Hematopoietic multipotent progenitor cell treated with erythropoietin and hydrocortisone succinate and interleukin-3 and kit ligand, for 6 days (in vitro differentiated cells): Measurements from ENCODE around the gene EGFL7.
A peak's percentile ranks its signal among the peaks of the same experiment; 100 is the strongest.

ENCODE experiments used
- DNase-seq: peaks from one replicate; pipeline ENCODE4 v3.0.0-alpha.2; 2015

EGFL7 gene

GRCh38 chr9:136645352-136645902 is 17.3 kb upstream of the EGFL7 start:
- DNase-seq: no peak

GRCh38 chr9:136645903-136646754 is 16.6 kb upstream of the EGFL7 start:
- peak; percentile 89 for DNase-seq

DNA sequence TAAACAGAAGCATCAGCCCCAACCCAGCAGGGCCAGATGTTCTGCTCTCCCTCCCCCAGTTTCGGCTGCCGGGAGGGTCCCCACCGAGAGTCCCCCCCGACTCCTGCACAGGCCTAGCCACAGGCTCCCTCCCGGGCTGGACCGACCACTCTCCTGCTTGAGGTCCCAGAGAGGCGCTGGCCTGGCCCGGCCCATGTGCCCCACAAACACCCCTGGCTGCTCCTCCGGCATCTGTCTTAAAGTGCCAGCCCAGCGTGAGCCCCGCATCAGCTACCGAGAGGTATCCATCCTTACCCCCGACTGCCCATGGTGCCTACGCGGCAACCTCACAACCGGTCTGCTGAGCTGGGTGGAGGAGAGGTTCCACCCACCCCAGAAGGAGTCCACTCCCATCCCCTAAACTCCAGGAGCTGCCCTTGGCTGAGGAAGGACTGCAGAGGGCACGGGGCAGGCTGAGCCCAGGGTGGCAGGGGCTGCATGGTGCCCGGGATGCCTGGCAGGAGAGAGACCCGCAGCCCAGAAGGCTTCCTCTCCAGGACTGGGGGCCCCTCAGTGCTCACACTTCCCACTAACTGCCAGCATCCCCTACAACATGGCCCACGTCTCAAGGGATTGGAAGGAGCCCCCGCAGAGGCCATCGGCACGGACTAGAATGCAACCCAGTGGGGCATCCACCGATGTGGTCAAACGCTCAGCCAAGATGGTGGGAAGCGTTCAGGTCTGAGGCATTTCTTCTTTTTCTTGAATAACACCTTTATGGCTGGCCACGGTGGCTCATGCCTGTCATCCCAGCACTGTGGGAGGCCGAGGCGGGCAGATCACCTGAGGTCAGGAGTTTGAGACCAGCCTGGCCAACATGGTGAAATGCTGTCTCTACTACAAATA is 15.6 kb upstream of the EGFL7 start:
- DNase-seq: peak; percentile 64

DNA sequence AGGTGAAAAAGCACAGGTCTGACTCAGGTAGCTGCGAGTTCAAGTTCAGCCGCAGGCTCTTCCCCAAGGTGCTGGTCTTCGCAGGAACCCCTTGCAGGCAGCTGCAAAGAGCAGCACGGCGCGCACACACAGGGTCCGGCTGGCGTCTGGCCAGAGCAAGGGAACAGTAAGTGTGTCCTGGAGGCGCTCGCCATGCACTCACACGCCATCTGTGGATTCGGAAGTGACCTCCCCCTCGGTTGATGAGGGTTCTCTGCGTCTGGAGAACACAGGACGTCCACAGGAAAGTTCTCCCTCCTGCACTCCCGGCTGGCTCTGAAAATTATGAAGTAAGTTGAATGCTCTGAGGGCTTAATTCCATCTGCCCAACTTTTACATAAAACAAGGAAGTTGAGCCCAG is 14.0 kb upstream of the EGFL7 start:
- DNase-seq: peak; percentile 78

DNA sequence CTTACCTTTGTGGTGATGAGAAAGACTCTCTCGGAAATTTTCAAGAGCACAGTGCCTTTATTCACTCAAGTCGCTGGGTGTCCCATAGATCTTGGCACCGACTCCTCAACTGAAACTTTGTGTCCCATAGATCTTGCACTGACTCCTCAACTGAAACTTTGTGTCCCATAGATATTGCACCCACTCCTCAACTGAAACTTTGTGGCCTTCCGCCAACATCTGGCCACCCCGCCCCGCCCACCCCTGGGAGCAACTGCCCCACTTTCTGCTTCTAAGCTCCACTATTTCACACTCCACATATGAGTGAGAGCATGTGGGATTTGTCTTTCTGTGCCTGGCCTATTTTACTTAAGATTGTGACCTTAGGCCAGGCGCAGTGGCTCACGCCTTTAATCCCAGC is 12.7 kb upstream of the EGFL7 start:
- peak; percentile 71 for DNase-seq

DNA sequence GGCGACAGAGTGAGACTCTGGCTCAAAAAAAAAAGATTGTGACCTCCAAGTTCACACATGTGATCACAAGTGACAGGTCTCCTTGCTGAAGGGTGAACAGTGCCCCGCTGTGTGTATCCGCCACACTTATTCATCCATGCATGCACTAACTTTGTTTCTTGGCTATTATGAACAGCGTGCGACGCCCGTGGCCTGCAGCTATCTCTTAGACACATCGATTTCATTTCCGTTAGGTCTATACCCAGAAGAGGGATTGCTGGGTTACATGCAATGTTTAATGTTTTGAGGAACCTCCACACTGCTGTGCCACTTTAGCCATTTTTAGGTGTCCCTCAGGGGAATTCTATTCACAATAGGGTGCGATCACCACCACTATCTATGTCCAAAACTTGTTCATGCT is 12.1 kb upstream of the EGFL7 start:
- DNase-seq: peak; percentile 85

GRCh38 chr9:136651860-136652259 is 10.9 kb upstream of the EGFL7 start:
- no peak for DNase-seq

DNA sequence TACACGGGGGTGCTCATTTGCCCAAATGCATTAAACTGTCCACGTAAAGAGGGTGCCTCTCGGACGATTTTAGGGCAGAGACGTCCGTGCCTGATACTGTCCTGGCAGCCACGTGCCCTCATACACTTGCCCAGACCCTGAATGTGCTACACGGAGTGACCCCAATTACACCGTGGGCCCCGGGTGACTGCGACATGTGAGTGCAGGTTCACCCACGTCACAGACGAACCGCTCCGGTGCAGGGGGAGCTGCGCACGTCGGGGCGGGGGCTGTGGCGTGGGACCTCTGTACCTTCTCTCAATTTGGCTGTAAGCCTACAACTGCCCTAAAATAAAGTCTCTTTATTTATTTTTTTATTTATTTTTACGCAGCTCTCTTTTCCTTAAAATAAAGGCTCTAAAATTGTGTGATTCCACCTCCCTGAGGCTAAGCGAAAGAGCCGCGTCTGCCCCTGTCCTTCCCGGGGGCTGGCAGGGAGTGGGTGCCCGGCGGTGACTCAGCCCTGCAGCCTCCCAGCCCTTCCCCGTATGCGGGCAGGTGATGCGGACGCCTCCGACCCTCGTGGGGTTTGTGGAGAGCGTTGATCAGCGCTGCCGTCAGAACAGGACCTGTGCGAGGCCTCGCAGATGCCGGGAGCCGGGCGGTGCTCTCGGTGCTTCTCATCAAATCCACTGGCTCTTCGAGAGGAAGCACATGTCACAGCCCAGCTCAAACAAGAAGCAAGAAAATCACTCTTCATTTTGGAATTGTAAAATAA is 9.2 kb upstream of the EGFL7 start:
- DNase-seq: peak; percentile 40

DNA sequence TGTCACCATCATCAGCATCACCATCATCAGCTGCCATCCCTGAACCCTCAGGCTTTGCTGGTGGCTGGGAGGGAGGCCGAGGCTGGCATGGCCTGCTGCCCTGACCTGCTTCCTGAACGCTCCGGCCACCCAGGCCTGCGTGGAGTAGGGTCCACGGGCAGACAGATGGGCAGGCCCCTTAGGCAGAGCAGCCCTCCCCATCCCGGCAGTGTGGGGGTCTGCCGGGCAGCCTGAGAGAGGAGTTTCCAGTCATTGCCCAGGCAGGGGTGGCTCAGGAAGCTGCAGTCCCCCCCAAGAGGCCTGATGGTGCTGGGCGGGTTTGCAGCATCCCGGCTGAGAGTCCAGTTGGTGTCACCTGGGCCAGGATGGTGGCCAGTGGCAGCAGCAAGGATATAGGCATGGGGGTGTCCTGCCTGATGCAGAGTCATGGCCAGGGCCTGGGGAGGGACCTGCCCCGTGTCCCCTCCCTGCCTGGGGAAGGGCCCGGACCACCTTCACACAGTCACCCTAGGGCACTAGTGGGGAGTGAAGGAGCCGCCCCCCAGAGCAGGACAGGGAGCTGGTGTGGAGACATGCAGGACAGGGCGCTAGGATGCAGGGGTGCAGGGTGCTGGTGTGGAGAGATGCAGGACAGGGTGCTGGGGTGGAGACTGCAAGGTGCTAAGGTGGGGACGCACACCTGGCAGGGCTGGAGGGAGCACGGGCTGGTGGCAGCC is 7.7 kb upstream of the EGFL7 start:
- DNase-seq: no peak

DNA sequence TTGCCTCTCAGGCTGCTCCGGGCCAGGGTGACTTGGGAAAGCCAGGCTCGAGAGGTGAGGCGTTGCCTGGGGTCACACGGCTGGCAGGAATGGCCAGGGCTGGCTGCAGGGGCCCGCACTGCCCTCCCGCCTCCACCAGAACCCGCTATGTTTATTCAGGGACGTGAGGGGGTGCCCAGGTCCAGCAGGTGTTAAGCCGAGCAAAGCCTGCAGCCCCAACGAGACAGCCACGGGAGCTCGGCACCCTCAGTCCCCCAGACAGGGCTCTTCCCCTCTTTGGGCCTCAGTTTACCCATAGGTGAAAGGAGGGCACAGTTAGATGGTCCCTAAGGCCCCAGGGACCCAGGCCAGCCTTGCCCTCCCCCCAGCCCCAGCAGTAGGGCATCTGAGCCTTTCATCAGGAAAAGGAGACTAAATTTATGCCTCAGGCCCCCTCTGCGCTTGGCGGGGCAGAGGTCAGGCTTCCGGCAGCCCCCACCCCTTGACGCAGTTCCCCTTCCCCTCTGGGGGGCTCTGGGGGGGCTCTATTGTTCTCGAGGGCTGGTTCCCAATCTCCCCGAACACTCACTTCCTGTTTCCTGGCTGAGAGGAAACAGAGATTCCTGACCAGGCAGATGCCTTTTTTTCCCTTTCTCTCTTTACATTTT is 7.1 kb upstream of the EGFL7 start:
- peak; percentile 41 for DNase-seq

- DNase-seq: no peak
Measured at GRCh38 chr9:136656183-136656738, 6.5 kb upstream of the EGFL7 start.

GRCh38 chr9:136656795-136657611 is 5.7 kb upstream of the EGFL7 start:
- peak; percentile 70 for DNase-seq

DNA sequence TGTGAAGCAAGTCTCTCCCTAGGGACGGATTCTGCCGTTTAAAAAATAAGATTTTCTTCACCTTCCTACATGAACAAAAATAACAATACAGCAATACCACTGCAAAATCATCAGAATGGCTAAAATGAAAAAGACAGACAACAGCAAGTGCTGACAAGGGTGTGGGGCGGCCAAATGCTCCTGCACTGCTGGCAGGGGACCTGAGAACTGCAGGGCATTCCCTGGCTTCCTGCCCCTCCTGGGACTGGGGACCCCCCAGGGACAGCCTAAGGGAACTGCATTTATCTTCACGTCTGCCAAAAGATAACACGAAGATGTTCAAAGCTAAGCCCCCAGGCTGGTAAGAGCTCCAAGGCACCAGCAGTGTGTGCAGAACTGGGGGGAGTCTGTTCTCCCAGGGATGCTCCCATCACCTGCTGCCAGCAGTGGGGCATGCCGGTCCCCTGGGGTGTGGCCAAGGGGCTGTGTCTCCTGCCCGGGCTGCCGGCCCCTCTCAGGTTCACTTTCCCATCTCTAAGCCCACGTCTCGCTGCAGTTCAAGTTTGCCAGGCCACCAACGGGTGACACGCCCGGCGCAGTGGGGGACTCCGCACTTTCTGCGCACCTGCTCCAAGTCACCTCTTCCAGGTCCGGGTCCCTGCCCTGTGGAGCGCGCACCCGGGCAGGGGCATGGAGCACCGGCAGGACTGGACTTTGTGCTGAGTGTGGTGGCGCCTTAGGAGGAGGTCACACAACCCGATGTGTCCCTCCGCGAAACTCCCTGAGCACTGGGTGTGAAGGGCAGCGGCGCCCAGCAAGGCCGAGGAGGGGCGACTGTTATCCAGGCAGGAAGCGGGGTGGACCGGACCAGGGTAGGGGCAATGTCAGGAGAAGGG is 4.5 kb upstream of the EGFL7 start:
- DNase-seq: peak; percentile 33

GRCh38 chr9:136658849-136659535 is 3.7 kb upstream of the EGFL7 start:
- DNase-seq: no peak

- no peak for DNase-seq
Measured at GRCh38 chr9:136659861-136660784, 2.6 kb upstream of the EGFL7 start.

GRCh38 chr9:136660971-136661550 is 1.7 kb upstream of the EGFL7 start:
- no peak for DNase-seq
